ENCODE measurements around the gene CD81.

The CD81 gene

DNA sequence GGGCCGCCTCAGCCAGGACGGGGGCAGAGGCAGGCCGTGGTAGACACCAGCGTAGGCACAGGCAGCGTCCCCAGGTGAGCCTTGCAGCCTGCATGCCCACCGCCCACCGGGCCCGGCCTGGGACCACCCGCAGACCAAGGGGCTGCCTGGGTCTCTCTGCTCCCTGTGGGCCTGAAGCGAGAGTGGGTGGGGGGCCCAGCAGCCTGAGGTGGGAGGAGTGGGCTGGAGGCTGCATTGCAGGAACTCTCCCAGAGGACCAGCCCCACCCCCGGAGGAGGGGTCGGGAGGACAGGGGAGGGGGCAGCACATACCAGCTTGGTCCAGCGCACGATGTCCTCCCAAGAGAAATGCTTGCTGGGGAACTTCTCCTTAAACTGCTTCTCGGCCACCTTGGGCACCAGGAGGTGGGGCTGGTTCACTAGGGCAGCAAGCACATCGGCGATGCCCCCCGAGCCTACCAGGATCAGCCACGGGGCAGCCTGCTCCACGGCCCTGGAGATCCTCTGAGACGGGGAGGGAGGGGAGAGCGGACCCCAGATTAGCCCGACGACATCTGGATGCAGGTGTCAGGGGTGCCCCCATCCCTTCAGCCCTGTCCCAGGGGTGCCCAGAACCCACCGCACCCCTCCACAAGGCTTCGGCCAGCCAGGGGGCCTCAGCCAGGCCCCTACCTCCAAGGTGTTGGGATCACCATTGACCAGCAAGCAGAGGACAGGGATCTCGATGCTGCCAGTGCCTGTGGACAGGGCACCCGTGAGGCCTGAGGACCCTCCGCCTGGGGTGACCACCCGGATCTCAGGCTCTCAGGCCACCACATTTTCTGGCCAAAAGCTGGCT, 41.0 kb downstream of the CD81 start:
- no peak for DNase-seq (ENCODE audit: low read depth in 2 of 3, low spot score in 2 of 3)

DNA sequence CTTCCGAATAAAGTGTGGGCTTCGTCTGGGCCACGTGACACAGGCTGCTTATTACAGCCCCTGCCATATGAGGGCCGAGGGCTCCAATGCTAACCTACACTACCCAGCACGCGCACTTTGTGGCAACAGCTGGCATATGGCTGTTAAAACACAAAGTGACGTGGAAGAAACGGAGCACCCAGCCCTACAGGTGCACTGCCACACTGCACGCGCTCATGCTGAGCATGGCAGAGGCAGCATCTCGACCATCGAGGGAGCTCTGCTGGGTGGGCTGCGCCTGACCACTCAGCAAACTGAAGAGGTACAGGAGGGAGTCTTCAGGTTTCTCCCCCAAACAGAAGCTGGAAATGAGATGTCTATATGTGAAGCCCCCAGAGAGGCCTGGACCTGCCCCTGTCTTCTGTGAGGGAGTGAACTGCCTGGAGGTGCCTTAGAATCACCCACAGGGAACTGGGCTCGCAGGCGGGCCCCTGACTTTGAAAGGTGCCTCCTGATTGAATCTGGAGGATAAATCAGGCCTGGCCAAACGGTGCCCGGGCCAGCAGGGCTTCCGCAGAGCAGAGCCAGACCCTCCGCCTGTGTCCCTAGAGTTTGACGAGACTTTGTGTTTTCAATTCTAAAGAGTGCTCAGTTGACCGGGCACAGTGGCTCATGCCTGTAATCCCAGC, 41.7 kb downstream of the CD81 start:
- DNase-seq (ENCODE audit: low read depth in 2 of 3, low spot score in 2 of 3) = no peak

DNA sequence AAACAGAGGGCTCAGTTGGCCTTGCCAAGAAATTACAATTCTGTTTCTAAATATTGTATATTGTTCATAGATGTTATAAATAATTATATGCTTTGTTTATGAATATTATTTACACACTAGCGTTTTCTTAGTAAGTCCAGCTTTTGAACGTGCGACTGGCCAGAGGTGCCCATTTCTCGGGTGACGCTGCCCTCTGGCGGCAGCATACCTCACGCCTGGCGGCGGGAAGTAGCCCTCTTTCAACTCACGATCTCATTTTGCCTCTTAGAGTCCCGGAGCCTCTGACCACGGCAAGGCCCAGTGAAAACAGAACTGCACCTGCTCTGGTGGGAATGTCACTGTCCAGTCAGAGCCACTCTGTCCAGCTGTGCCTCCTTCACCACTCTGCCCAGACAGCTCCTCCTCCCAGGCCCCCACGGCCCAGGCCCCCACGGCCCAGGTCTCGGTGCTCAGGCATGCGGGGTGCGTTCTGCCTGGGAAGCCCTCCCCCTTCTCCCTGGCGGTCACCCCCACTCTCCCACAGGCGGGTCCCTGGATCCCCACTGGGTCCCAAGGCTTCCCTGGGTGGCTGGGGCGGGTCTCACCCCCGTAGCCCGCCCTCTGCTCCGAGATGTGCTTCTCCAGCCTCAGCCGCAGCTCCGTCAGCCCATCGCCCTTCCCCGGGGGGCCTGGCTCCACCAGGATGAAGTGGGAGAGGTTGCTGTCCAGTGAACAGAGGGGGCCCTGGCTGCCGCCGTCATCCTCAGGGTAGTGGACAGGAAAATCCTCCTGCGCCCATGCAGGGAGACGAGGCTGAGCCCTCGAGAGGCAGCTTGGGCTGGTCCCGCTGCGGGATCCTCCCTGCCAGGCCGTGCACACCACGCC, 42.8 kb downstream of the CD81 start:
- DNase-seq (ENCODE audit: low read depth in 2 of 3, low spot score in 2 of 3) = peak in 2 of 3 experiments; percentile 22 to 45

DNA sequence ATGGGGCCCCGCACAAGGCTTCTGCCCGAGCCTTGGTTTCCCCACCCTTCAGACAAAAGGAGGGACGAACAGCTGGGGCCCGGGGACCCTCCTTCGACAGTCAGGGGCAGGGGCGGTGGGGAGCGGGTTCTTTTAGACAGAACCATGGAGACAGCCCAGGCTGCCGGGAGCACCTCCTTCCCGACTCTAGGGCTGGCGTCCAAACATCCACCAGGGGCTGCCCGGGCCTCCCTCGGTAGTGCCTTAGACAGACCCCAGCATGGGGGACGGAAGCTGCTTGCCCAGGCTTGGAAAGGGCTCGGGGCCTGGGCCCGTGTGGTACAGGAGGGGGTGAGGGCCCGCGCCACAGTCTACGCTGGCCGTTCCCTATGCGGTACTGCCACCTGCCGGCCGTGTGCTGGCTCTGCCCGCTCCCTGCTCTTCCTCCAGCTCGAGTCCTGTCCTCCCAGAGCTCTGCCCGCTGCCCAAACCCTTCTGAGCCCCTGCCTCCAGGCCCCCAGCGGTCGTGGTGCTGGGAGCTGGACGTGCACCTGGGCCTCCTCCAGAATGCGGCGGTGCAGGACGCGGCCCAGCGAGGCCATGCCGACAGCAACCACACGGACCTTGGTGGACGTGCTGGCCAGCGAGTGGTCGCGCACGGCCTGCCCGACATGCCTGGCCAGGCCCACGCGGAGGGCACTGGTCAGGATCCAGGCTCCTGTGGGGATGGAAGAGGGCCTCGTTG, 43.6 kb downstream of the CD81 start:
- peak in 2 of 3 experiments; percentile 49 for DNase-seq (ENCODE audit: low read depth in 2 of 3, low spot score in 2 of 3)

DNA sequence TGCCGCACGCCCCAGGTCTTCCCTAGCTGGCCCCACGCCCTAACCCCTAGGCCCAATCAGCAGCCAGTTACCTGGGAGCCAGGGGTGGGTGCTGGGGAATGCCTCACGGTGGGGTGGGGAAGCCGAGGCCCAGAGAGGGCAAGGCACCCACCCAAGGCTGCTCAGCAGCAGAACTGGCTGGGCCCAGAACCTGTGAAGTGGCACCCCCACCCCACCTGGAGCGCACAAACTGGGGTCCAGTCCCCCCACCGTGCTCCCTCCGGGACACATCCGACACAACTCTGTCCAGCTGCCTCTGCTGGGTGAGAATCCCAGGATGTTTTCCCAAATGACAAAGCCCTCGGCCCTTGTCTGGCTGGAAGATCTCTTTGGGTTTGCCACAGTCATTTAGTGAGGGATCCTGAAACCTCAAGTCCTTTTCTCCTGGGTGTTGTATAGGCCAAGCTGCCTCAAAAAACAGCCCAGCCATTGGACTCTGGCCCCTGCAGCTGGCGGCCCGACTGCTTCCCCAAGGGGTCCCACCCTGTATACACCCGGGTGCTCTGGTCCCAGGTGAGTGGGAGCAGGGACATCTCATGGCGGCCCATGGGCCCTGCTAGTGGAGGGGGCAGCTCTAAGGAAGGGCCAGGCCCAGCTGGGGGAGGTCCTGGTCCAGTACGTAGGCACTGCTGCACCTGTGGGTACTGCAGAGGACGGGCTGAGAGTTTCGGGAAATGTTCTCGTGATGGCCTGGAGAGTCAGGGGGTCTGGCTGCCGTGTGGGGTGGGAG, 44.3 kb downstream of the CD81 start:
- DNase-seq (ENCODE audit: low read depth in 2 of 3, low spot score in 2 of 3) = no peak

DNA sequence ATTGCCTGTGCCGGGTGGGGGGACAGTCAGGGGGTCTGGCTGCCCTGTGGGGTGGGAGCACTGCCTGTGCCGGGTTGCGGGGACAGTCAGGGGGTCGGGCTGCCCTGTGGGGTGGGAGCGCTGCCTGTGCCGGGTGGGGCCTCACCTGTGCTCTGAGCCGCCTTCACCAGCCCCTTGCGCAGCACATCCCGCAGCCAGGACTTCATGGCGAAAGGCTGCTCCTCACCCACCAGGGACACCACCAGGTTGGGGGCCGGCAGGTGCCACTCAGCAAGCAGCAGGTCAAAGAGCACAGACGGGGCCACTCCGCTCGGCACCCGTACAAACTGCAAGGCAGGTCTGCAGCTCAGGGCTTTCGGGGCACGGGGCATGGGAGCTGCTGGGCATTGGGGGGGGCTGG, 44.9 kb downstream of the CD81 start:
- no peak for DNase-seq (ENCODE audit: low read depth in 2 of 3, low spot score in 2 of 3)

DNA sequence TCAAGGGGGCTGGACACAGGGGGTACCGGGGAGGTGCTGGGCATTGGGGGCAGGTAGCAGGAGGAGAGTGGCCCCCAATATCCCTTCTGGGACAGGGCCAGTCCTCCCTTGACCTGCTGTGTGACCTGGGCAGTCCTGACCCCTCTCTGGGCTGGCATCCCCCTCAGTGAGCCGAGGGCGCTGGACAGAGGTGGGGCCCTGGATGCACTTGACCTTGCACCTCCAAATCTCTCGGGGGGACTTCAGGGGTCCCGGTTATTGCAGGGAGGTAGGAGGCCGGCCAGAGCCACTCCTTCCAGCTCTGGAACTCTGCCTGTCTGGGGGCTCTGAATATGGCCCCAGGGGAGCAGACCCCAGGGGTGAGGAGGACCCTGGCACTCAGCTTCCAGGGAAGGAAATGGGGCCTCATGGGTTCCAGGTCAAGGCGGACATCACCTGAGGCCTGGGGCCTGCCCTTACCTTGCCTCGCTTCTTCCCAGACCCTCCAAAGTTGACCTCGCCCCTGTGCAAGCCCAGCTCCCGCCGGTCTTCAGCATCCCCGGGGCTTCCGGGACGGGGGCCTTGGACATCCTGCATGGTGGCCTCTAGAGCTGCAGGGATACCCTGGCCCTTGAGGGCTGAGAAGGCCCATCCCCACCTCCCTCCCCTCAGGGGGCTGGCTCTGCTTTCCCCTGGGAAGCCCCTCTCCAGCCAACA, 45.5 kb downstream of the CD81 start:
- no peak for DNase-seq (ENCODE audit: low read depth in 2 of 3, low spot score in 2 of 3)

DNA sequence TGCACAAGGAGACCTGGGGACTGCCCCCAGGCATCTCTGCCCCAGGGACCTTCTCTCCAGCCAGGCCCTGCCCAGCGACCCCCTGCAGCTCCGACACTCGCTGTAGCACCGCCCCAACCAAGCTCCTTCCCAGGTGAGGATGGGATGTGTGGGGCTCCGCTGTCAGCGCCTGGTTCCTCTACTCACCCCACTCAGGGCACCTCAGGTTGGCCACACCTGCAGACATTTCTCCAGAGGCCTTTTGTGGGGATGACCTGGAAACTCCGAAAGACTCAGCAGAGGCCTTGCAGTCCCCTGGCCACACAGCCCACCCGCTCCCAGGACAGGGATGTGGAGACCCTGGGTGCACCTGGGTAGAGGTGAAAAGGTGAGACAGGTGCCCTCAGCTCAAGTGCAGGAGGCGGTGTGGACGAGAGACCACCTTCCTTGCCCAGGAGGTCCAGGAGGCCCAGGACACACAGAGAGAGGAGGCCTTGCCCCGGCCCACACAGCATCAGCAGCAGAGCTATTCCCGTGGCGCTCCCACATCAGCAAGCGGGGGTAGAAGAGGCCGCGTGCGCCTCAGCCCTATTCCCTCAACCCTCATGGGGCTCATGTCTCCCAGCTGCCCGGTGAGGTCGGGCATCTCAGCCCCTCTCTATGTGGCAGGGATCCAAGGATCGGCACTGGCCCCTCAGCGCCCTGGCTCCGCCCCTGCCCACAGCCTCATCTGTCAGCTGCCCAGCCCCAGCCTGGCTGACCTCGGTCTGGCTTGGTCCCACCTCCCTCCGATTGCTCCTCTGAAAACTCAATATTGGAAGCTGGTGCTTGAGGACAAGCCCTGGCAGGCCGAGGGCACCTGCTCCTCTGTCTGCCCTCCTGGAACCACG, 46.3 kb downstream of the CD81 start:
- no peak for DNase-seq (ENCODE audit: low read depth in 2 of 3, low spot score in 2 of 3)

GRCh38 chr11:2424811-2425495, 47.8 kb downstream of the CD81 start:
- DNase-seq (ENCODE audit: low read depth in 2 of 3, low spot score in 2 of 3) = no peak

GRCh38 chr11:2425506-2425905, 48.4 kb downstream of the CD81 start:
- no peak for DNase-seq (ENCODE audit: low read depth in 2 of 3, low spot score in 2 of 3)

GRCh38 chr11:2426221-2426620, 49.1 kb downstream of the CD81 start:
- DNase-seq (ENCODE audit: low read depth in 2 of 3, low spot score in 2 of 3) = no peak

DNA sequence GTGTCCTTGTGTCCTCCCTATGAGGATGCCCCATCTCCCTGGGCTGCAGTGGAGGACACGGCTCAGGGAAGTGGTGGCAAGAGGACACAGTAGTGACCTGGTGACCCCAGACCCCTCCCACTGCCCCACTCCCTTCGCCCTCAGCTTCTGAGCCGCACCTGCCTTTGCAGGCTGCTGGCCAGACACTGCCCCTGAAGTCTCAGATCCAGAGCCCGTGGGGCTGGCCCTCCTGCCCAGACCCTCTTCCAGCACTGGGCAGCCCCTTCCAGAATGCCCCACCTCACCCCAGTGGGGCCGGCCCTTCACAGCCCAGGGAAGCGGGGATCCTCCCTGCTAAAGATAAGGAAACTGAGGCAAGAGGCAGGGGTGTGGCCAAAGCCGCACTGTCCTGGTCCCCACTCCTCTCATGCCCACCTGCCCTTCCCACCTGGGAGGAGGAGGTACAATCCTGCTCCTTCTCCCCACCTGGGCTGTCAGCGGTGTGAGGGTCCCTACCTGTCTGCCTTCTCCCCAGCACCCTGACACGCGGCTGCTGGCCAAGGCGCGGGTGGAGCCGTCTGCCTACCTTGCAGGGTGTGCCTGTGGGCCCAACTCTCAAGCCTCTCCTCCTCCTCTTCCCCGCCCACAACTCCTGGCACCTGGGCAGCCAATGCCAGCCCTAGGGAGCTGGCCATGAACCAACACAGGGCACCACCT, 49.9 kb downstream of the CD81 start:
- DNase-seq (ENCODE audit: low read depth in 2 of 3, low spot score in 2 of 3) = no peak

DNA sequence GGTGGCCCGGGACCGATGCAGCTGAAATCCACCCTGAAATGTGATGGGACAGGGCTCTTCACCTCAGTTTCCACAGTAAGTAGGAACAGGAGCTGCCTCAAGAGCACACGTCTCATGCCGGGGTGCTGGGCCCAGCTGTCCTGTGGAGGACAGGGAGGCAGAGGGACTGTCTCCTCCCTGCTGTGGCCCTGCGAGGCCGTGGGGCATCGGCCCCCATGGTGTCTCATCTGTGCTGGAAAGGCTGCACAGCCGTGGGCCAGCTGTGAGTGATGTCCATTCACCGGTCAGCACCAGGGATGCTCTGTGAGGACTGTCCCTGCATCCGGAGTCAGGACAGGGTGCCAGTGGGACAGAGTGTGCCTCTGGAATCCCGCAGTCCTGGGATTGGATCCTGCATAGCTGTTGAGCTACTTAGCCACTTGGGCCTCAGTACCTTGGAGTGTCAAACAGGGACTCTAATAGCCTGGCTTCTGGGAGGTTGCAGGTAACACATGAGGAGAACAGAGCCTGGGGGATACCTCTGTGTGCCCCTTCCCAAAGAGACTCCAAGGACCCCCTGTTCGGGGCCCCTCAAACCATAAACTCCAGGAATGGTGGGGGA, 50.7 kb downstream of the CD81 start:
- no peak for DNase-seq (ENCODE audit: low read depth in 2 of 3, low spot score in 2 of 3)

DNA sequence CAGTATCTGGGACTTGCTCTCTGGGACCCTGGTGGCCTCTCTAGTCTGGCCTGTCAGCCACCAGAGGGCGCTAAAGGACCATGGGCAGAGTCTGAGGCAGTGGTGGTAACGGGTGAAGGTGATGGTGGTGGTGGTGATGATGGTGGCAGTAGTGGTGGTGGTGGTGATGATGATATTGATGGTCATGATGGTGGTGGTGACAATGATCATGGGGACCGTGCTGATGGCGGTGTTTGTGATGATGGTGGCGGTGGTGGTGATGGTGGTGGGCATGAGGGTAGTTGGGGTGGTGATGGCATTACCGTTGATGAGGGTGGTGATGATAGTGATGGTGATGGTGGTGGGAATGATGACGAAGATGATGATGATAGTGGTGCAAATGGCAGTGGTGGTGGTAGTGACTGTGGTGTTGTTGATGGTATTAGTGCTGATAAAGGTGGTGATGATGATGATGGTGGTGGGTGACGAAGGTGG, 51.2 kb downstream of the CD81 start:
- DNase-seq (ENCODE audit: low read depth in 2 of 3, low spot score in 2 of 3) = peak; percentile 49 to 92 (median 91)

- no peak for DNase-seq (ENCODE audit: low read depth in 2 of 3, low spot score in 2 of 3)
These were observed 54.3 kb downstream of the CD81 start for GRCh38 chr11:2431395-2431794.

DNA sequence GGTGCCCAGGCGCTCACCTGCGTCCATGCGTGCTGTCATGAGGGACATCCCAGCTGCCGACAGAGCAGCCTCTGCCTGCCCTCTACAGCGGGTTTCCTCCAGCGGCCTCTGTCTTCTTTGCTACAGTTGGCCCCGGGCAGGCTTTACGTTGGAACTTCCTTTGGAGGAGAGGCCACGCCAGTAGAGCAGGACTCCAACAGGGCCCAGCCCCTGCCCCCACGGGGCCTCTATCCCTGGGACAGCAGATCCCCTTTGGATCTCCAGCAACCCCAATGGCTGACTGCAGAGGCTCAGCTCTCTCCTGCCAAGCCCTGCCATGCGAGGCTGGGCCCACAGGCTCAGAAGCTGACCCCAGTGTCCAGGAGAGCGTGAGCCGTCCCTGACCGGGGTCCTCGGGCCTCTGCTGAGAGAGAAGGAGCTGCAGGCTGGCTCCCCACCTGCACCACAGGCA, 55.1 kb downstream of the CD81 start:
- DNase-seq (ENCODE audit: low read depth in 2 of 3, low spot score in 2 of 3) = no peak

DNA sequence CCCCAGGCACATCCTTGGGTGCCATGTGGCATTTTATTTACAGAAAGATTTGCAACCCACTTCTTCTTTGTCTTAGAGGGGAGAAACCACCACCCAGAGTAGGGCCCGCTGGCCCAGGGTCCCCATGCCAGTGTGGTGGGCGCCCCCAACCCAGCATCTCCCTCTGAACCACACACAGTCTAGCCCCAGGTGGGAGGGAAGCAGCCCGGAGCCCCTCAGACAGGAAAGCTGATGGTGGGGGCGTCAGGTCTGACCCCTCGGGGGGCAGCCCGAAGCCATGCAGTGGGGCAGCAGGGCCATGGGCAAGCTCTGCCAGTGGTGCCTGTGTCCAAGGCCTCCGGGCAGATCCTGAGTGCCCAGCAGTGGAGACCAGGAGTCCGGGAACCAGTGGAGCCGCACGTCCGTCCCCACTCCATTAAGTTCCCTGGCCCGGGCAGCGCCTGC, 55.5 kb downstream of the CD81 start:
- no peak for DNase-seq (ENCODE audit: low read depth in 2 of 3, low spot score in 2 of 3)

Measured in activated CD8-positive, alpha-beta memory T cell treated with anti-CD3 and anti-CD28 coated beads for 48 hours (primary cell).